ENCODE data around the gene MYO5A. TPM values are rescaled to one million over a fixed set of nuclear protein-coding genes. Genes with fewer than 3 reads are reported as not detected.
"Not testable (repeated sequence)": the region's sequence is repeated elsewhere in the genome, so short reads cannot be mapped to it uniquely, and the experiment has no call there.

Gene MYO5A
- total RNA-seq, 2 experiments from 2014 or later: 30.3 to 43.2 TPM

DNA sequence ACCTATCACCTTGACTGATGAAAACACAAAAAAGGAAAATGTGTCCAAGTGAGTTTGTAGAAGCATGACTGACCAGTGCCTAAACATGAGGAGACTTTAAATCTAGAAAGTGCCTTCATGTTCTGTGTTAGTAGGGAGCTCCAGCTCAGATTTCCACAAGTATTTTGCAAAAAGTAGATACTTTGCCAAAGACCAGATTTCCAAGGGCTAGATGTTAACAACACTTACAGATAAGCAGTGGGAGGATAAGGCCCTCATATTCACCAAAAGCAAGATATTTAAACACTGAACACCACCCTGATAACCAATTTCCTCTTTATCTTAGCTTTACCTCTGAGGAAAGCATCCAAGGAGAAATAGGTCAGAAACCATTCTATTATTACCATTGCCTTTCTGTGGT is 91.0 kb downstream of the MYO5A start:
- CTCF ChIA-PET: interaction anchor here (0.7 to 1.8 kb wide), 2 partner anchors 145 to 988 kb away, joined by 3 read pairs; no protein-coding TSS in a partner anchor
- peaks cover 1% of the 10 kb centered on the region for H3K36me3 Mint-ChIP-seq
- peaks cover 12% of the 10 kb centered on the region for H3K4me1 Mint-ChIP-seq
- no peak overlapping the region for H3K4me3 Mint-ChIP-seq
- ATAC-seq (no peak), DNase-seq (no peak)
- no peak overlapping the region for H3K27ac Mint-ChIP-seq
- H3K27me3 Mint-ChIP-seq: no peaks in the 10 kb centered on the region
- H3K9me3 Mint-ChIP-seq (ENCODE audit: low read depth): no peaks in the 10 kb centered on the region

DNA sequence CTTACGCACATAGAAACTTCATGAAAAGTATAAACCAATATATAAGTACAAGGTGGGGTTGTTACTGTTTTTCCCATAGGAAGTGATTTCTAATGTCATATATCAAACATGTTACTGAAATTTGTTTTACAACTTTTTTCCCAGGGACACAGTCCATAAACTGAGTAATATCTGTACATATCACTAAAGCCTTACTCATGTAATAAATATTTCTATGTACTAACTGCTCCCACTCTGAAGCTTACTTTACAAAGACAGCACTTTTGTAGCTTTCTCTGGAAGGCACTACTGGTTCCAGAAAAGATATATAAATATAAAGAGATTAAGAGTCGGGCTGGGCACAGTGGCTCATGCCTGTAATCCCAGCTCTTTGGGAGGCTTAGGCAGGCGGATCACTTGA is 91.7 kb downstream of the MYO5A start:
- ATAC-seq (no peak), DNase-seq (no peak)
- Mint-ChIP-seq H3K4me1 (peaks cover 13% of the 10 kb centered on the region), H3K36me3 (peaks cover 2% of the 10 kb centered on the region), H3K4me3 (no peak overlapping the region), H3K27ac (no peak overlapping the region), H3K9me3 (ENCODE audit: low read depth) (no peaks in the 10 kb centered on the region), H3K27me3 (no peaks in the 10 kb centered on the region)
- CTCF ChIA-PET: no interaction called here

DNA sequence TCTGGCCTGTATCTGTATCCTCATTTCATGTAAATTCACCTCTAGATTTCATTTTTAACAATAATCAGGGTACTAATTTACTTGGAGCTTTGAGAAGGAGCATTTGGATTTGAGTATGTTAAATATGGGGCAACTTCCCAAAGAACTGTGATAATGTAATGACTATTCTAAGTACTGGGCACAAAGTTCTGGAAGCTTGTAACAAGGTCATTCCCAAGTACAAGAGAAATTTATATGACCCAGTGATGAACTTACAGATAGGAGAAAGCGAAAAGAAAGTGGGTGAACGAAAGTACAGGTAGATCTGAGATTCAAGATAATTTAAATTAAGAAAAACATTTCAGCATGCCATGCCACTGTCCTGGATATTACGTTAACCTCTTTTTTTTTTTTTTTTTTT is 93.8 kb downstream of the MYO5A start:
- CTCF ChIA-PET: no interaction called here
- H3K36me3 Mint-ChIP-seq: peaks cover 2% of the 10 kb centered on the region
- no peak overlapping the region for H3K4me3 Mint-ChIP-seq
- DNase-seq (no peak), ATAC-seq (no peak)
- H3K27me3 Mint-ChIP-seq: no peaks in the 10 kb centered on the region
- no peak overlapping the region for H3K27ac Mint-ChIP-seq
- no peaks in the 10 kb centered on the region for H3K9me3 Mint-ChIP-seq (ENCODE audit: low read depth)
- H3K4me1 Mint-ChIP-seq: peaks cover 10% of the 10 kb centered on the region

DNA sequence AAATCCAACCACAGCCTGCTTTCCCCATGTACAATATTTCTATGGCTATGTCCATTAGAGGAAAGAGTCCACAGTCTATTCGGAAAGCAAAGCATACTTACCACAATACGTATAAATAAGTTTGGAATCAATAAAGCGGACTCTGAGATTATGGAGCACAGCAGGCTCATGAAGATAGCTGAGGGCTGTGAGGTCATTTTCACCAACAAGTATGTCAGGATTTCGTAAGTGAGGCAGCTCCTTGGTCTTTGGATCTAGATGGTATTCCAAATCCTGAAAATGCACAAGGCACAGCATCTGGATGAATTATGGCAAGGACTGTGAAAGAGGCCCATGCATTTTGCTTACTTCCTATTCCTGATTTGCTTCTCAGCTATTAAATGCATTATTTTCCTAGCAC is 100.4 kb downstream of the MYO5A start:
- no peak overlapping the region for H3K4me3 Mint-ChIP-seq
- peaks cover 12% of the 10 kb centered on the region for H3K36me3 Mint-ChIP-seq
- DNase-seq (no peak), ATAC-seq (no peak)
- H3K27ac Mint-ChIP-seq: no peak overlapping the region
- CTCF ChIA-PET: no interaction called here
- no peaks in the 10 kb centered on the region for H3K27me3 Mint-ChIP-seq
- H3K9me3 Mint-ChIP-seq (ENCODE audit: low read depth): no peaks in the 10 kb centered on the region
- H3K4me1 Mint-ChIP-seq: peaks cover 9% of the 10 kb centered on the region

DNA sequence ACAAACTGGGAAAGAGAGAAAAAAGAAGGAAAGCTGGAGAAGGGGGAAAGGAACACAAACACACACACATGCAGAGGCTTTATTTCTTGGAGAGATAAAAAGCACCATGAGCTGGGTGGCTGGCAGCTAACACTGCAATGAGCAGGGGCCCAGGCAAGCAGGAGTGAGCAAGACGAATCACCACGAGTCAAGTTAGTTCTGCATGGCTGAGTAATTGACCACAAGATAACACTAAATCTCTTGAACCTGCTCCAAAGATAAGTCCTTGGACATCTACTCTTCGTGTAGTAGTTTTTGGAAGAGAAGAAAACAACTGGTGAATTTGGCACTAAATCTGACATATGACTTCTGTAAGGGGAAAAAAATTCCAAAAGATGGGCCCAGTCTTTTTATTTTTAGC is 100.9 kb downstream of the MYO5A start:
- DNase-seq: no peak
- Mint-ChIP-seq H3K9me3 (ENCODE audit: low read depth) (no peaks in the 10 kb centered on the region), H3K27me3 (no peaks in the 10 kb centered on the region), H3K4me1 (peaks cover 9% of the 10 kb centered on the region), H3K4me3 (no peak overlapping the region), H3K27ac (no peak overlapping the region), H3K36me3 (peaks cover 12% of the 10 kb centered on the region)
- CTCF ChIA-PET: no interaction called here
- ATAC-seq: no peak

DNA sequence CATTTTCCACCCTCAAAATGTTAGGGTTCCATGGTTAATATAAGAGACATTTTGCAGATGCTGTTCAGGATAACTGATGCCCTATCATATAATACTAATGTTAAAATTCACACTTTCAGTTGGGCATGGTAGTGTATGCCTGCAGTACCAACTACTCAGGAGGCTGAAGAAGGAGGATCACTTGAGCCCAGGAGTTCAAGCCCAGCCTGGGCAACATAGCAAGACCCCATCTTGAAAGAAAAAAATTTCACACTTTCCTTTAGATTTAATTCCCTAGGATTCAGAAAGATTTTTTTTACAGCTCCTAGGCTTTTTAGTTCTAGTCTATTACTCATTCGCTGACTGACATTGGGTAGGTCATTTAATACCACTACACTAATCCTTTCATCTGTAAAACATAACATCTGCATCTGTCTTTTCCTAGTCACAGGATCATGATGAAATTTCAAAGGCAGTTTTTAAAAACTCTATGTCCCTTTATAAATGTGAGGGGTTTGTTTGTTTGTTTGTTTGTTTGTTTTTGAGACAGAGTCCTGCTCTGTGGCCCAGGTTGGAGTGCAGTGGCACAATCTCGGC is 103.7 kb downstream of the MYO5A start:
- no peak overlapping the region for H3K4me3 Mint-ChIP-seq
- no peak for ATAC-seq
- CTCF ChIA-PET: no interaction called here
- H3K36me3 Mint-ChIP-seq: peaks cover 12% of the 10 kb centered on the region
- no peak for DNase-seq
- H3K27me3 Mint-ChIP-seq: no peaks in the 10 kb centered on the region
- H3K27ac Mint-ChIP-seq: no peak overlapping the region
- H3K9me3 Mint-ChIP-seq (ENCODE audit: low read depth): no peaks in the 10 kb centered on the region
- H3K4me1 Mint-ChIP-seq: peaks cover 9% of the 10 kb centered on the region

DNA sequence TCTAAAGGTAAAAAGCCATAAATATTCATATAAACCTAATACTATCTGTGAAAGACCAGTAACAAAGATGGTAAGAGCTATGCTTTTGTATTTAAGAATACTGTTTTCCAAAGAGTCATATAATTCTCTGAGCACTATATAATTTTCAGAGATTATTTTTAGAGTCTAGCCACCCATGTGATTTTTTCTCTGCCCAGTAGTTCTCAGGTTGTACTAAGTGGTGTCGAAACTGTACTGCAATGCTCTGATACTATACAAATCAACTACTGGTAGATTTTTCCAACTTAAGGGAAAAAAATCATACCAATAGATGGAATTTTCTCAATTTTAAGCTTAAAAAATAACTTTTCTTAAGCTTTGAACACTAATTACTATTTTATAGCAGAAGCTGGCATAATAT is 104.8 kb downstream of the MYO5A start:
- CTCF ChIA-PET: interaction anchor here (0.9 kb wide), 1 partner anchor 71 kb away, joined by 3 read pairs; no protein-coding TSS in a partner anchor
- H3K4me1 Mint-ChIP-seq: peaks cover 12% of the 10 kb centered on the region
- no peaks in the 10 kb centered on the region for H3K9me3 Mint-ChIP-seq (ENCODE audit: low read depth)
- H3K27ac Mint-ChIP-seq: no peak overlapping the region
- DNase-seq: no peak
- peaks cover 13% of the 10 kb centered on the region for H3K36me3 Mint-ChIP-seq
- H3K4me3 Mint-ChIP-seq: no peak overlapping the region
- ATAC-seq: no peak
- H3K27me3 Mint-ChIP-seq: no peaks in the 10 kb centered on the region

DNA sequence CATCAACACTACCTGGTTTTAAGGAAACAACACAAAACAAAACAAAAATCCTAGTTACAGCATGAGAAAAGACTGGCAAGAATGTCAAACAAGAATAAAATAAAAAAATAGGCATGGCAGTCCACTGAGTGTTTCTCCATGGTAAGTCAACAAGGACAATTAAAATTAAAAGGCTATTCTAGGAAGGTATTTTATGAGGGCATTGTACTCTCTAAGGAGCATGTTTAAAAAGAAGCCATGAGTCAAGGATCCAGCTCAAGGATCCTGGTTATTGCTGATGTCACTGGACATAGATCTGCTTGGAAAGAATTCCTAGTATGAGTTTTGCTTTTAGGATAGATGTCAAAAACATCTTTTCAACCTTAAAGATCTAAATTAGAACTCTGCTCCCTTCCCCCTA is 106.7 kb downstream of the MYO5A start:
- Mint-ChIP-seq H3K27ac (no peak overlapping the region), H3K9me3 (ENCODE audit: low read depth) (no peaks in the 10 kb centered on the region), H3K36me3 (peaks cover 13% of the 10 kb centered on the region), H3K27me3 (no peaks in the 10 kb centered on the region), H3K4me1 (peaks cover 6% of the 10 kb centered on the region), H3K4me3 (no peak overlapping the region)
- ATAC-seq (no peak), DNase-seq (no peak)
- CTCF ChIA-PET: no interaction called here

DNA sequence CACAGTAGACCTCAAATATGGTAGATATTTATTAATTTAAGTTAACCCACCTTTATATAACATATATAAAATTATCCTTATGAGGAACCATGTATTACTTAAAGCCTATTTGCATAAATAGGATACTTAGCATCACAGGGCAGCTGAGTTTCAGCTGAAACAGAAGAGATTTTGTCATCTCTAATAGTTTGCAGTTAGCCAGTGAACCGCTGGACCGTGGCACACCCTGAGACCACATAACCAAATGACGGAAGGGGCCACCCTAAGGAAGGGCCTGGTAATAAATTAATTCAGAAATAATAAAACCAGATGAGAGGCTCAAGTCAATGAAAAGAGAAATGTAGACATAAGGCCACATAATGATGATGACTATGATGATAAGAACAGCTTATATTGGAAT is 107.7 kb downstream of the MYO5A start:
- peaks cover 6% of the 10 kb centered on the region for H3K4me1 Mint-ChIP-seq
- CTCF ChIA-PET: no interaction called here
- H3K9me3 Mint-ChIP-seq (ENCODE audit: low read depth): no peaks in the 10 kb centered on the region
- DNase-seq: no peak
- no peak overlapping the region for H3K4me3 Mint-ChIP-seq
- no peak overlapping the region for H3K27ac Mint-ChIP-seq
- no peak for ATAC-seq
- H3K36me3 Mint-ChIP-seq: peaks cover 16% of the 10 kb centered on the region
- H3K27me3 Mint-ChIP-seq: no peaks in the 10 kb centered on the region

DNA sequence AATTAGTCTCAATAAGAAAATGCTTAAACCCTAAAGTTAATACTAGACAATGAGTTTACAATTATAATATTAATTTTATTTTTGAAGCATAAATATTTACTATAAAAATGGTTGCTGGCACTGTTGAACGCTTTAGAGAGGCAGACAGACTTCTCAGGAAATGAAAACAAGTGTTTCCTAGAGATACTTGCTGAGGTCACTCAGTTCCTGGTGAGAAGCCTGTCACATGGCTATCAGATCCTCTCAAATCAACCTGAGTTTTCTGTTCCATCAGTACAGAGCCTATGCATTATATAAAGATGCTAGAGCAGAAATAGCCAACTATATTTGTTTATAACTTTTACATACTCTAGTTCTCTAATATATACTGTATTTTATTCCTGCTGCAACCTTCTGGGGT is 109.2 kb downstream of the MYO5A start:
- H3K4me3 Mint-ChIP-seq: no peak overlapping the region
- H3K9me3 Mint-ChIP-seq (ENCODE audit: low read depth): no peaks in the 10 kb centered on the region
- CTCF ChIA-PET: interaction anchor here (1.2 kb wide), 1 partner anchor 47 kb away, joined by 3 read pairs; no protein-coding TSS in a partner anchor
- no peak overlapping the region for H3K27ac Mint-ChIP-seq
- peaks cover 6% of the 10 kb centered on the region for H3K4me1 Mint-ChIP-seq
- H3K27me3 Mint-ChIP-seq: no peaks in the 10 kb centered on the region
- ATAC-seq: no peak
- DNase-seq: no peak
- peaks cover 12% of the 10 kb centered on the region for H3K36me3 Mint-ChIP-seq

DNA sequence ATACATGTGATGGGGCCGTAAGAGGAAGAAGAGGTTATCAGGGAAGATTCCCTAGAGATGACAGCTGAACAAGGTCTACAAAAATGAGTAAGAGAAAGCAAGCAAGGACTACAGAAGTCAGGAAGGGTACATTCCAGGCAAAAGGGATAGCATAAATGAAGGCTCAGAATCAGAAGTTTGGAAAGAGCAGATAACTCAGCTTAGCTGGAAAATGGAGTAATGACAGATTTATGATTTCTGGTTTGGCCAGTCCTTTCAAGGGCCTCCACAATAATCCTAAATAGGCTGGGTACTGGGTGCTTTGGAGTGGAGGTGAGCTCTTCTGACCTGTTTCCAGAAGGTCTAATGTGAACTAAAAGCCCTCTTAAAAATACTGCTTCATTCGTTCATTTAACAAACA is 110.7 kb downstream of the MYO5A start:
- DNase-seq (no peak), ATAC-seq (no peak)
- no peaks in the 10 kb centered on the region for H3K27me3 Mint-ChIP-seq
- H3K9me3 Mint-ChIP-seq (ENCODE audit: low read depth): no peaks in the 10 kb centered on the region
- H3K4me3 Mint-ChIP-seq: no peak overlapping the region
- H3K4me1 Mint-ChIP-seq: peaks cover 6% of the 10 kb centered on the region
- no peak overlapping the region for H3K27ac Mint-ChIP-seq
- H3K36me3 Mint-ChIP-seq: peaks cover 14% of the 10 kb centered on the region
- CTCF ChIA-PET: no interaction called here

DNA sequence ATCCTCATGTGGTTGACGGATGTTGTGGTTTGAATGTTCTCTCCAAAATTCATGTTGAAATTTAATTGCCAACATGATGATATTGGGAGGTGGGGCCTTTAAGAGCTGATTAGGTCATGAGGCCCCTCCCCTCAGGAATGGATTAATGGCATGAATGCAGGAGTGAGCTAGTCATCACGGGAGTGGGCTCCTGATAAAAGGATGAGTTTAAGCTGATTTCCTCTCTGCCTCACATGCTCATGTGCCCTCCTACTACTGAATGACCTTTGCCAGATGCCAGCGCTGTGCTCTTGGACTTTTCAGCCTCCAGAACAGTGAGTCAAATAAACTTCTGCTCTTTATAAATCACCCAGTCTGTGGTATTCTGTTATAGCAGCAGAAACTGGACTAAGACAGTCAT is 111.2 kb downstream of the MYO5A start:
- H3K36me3 Mint-ChIP-seq: peaks cover 14% of the 10 kb centered on the region

DNA sequence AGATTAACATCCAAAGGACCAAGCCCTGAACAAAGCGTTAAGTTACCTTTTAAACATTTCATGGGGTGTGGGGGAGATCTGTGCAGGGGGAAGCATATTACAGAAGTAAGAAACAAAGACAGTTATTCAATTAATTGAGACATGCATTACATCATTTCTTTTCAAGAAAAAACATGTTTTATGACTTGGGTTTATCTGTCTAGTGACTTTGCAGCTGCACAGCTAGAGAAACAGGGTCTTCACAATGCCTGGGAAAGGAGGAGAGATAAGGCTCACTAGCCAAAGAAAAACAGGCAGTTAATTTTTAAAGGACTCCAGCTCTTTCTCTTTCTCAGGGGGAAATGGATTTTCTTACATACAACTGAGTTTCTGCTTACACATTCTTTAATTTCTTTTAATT is 112.1 kb downstream of the MYO5A start:
- peaks cover 12% of the 10 kb centered on the region for H3K36me3 Mint-ChIP-seq
- CTCF ChIA-PET; H3K27ac Mint-ChIP-seq; H3K4me1 Mint-ChIP-seq; DNase-seq; ATAC-seq; H3K27me3 Mint-ChIP-seq; H3K4me3 Mint-ChIP-seq; H3K9me3 Mint-ChIP-seq (ENCODE audit: low read depth): not testable (repeated sequence)

More for the DNA sequence above, 111.2 kb downstream of the MYO5A start:
- Mint-ChIP-seq H3K27me3 (no peaks in the 10 kb centered on the region), H3K27ac (no peak overlapping the region), H3K9me3 (ENCODE audit: low read depth) (no peaks in the 10 kb centered on the region), H3K4me3 (no peak overlapping the region), H3K4me1 (peaks cover 6% of the 10 kb centered on the region)
- CTCF ChIA-PET: no interaction called here
- DNase-seq (no peak), ATAC-seq (no peak)

DNA sequence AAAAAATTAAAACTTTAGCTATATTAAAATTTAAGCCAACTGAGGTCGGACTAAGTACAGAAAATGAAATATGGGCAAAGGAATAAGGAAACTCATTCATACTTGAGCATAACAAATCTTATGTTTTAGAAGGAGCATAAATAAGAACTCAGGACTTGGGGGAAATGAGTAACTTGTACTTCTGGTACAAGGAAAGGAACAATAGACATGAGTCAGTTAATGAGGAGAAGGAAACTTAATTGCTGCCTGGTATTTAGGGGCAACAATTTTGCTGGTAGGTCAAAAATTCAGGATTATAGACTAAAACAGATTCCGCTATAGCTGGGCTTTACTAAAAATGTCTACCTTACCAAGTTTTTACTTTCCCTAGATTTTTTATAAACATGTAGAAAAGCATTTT is 113.1 kb downstream of the MYO5A start:
- H3K4me1 Mint-ChIP-seq: peaks cover 6% of the 10 kb centered on the region
- H3K27me3 Mint-ChIP-seq: no peaks in the 10 kb centered on the region
- no peak for ATAC-seq
- H3K4me3 Mint-ChIP-seq: no peak overlapping the region
- CTCF ChIA-PET: no interaction called here
- no peak for DNase-seq
- H3K27ac Mint-ChIP-seq: no peak overlapping the region
- H3K36me3 Mint-ChIP-seq: peaks cover 12% of the 10 kb centered on the region
- no peaks in the 10 kb centered on the region for H3K9me3 Mint-ChIP-seq (ENCODE audit: low read depth)

DNA sequence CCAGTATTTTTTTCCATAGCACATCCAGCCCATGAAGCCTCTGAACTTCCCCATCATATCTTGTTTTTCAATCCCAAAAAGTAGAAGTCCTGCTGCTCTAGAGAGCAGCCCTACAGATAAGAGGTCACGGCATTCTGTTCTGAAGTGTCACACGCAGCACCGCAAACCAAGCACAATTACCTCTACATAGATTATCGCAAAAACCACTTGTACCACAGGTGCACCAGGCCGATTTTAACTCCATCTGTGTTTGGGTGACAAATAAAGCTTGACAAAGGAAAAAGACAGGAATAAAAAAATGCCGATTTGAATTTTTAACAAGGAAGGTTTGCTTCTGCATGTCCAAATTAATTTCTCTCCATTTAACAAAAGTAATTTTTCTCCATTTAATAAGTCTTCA is 113.7 kb downstream of the MYO5A start:
- H3K27ac Mint-ChIP-seq: no peak overlapping the region
- DNase-seq (no peak), ATAC-seq (no peak)
- H3K27me3 Mint-ChIP-seq: no peaks in the 10 kb centered on the region
- CTCF ChIA-PET: interaction anchor here (1.0 kb wide), 1 partner anchor 13 kb away, joined by 3 read pairs; no protein-coding TSS in a partner anchor
- no peak overlapping the region for H3K4me3 Mint-ChIP-seq
- peaks cover 5% of the 10 kb centered on the region for H3K4me1 Mint-ChIP-seq
- H3K9me3 Mint-ChIP-seq (ENCODE audit: low read depth): no peaks in the 10 kb centered on the region
- H3K36me3 Mint-ChIP-seq: peaks cover 12% of the 10 kb centered on the region

Measured in activated CD8-positive, alpha-beta memory T cell treated with anti-CD3 and anti-CD28 coated beads, Interleukin-2, amount 10 ng/mL, durations not matched to agents 7 days and 5 days (primary cell).